ENCODE data around the gene AGRN.

The AGRN gene

DNA sequence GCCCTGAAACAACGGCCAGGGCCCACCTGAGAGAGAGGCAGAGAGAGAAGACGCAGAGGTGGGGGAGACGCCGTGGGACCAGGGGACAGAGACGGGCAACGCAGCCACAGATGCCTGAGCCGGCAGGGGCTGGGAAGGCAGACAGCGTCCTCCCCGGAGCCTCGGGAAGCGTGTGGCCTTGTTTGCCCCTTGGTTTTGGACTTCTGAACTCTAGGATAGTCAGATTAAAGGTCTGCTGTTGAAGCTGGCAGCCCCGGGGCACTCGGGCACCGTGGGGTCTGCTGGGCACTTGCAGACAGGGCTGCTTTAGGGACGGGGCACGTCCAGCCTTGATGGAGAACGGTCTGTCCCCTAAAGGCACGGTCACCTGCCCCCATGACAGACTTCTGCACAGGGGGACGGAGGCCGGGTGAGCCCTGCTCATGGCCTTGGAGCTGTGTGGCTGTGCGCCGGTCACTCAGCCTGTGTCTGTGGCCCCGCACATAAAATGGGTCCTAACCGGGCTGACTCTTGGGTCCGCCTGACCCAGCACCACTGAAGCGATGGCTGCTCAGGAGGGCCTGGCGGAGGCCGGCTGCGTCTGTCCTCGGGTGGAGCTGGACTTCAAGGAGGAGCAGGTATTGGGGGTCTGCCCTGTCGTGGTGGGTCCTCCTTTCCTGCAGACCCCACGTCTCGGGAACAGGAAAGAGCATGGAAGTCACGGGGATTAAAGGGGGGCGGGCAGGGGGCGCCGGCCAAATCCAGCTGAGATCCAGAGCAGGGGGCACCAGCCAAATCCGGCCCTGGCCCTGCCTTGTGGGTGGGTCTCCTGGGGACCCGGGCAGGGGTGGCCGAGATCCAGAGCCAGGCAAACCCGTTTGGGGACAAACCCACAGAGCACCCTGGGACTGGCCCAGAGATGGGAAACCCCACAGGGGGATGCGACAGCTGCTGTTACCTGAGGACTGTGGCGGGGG lies 63.8 kb downstream of the AGRN start:
- no peaks in the 10 kb centered on the region for H3K9me3 Mint-ChIP-seq
- H3K4me1 Mint-ChIP-seq = no peaks in the 10 kb centered on the region
- H3K27me3 Mint-ChIP-seq (ENCODE audit: low read depth) = peaks cover 4% of the 10 kb centered on the region
- H3K4me3 Mint-ChIP-seq = no peak overlapping the region
- peaks cover 4% of the 10 kb centered on the region for H3K36me3 Mint-ChIP-seq (ENCODE audit: low read depth)
- H3K27ac Mint-ChIP-seq = no peak overlapping the region
- TF ChIP-seq, protein P1, sequence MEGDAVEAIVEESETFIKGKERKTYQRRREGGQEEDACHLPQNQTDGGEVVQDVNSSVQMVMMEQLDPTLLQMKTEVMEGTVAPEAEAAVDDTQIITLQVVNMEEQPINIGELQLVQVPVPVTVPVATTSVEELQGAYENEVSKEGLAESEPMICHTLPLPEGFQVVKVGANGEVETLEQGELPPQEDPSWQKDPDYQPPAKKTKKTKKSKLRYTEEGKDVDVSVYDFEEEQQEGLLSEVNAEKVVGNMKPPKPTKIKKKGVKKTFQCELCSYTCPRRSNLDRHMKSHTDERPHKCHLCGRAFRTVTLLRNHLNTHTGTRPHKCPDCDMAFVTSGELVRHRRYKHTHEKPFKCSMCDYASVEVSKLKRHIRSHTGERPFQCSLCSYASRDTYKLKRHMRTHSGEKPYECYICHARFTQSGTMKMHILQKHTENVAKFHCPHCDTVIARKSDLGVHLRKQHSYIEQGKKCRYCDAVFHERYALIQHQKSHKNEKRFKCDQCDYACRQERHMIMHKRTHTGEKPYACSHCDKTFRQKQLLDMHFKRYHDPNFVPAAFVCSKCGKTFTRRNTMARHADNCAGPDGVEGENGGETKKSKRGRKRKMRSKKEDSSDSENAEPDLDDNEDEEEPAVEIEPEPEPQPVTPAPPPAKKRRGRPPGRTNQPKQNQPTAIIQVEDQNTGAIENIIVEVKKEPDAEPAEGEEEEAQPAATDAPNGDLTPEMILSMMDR (IDR thresholded peaks at IDR 0.05; ENCODE audit: unreplicated experiment in 3 of 3) = no peak

DNA sequence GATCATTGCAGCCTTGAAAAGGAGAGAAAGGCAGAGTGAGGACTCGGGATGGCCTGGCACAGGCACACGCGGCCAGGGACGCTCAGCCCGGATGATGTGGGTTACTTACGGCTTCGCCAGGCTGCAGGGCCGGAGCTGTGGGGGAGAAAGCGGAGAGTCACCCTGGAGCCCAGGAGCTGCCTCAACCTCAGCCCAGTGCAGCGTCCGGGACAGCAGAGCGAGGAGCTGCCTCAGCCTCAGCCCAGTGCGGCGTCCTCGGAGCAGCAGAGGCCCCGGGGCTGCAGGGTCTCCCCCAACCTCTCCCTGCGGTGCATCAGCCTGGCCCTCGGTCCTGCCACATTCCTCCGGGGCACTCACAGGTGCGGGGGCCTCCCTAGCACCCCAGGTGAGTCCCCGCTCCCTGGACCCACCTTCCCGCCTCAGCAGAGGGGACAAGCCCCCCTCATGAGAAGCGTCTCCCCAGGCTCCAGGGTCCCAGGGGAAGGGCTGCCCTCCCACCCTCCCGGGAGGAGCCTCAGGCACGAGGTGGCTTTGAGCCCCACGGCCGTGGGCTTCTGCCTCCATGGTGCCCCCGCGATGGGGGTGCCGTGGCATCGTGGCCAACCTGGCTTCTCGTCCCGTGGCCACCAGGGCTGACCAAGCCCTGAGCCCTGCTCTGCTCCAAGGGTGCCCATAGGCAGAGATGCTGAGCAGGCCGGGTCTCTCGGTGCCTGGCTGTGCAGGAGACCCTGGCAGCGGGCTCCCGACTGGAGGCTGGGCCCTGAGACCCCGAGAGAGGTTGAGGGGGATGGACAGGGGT lies 64.7 kb downstream of the AGRN start:
- Mint-ChIP-seq H3K27ac (no peak overlapping the region), H3K4me3 (no peak overlapping the region), H3K36me3 (ENCODE audit: low read depth) (peaks cover 4% of the 10 kb centered on the region), H3K4me1 (no peaks in the 10 kb centered on the region), H3K9me3 (no peaks in the 10 kb centered on the region), H3K27me3 (ENCODE audit: low read depth) (peaks cover under 1% of the 10 kb centered on the region)
- TF ChIP-seq, protein P1 (IDR thresholded peaks at IDR 0.05; ENCODE audit: unreplicated experiment in 3 of 3) = no peak

DNA sequence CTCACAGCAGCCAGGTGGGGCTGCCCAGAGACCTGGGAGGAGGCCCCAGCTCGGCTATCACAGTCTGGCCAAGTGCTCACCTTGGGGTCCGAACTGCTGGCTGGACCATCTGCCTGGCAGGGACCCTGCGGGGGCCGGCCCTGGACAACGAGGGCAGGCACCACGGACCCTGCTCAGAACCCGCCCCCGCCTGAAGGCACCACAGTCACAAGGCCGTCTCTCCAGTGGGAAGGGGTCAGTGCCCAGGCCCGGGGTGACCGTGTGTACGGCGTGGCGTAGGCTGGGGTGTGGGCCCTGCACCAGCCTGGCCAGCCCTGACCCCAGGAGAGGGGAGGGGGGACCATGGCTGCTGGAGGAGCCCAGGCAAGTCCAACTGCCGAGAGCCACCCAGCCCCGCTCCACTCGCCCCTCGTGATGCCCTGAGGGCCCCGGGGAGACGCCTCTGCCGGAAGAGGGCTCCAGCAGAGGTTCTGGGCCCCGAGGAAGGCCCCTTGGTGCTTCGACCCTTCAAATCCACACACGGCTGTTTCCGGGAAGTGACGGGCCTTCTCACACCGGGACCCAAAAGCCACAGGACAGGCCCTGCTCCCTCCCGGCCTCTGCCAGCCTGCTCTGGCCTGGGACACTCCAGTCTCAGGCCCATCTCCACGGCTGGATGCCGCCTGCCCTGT lies 65.4 kb downstream of the AGRN start:
- H3K9me3 Mint-ChIP-seq = no peaks in the 10 kb centered on the region
- H3K36me3 Mint-ChIP-seq (ENCODE audit: low read depth) = peaks cover 4% of the 10 kb centered on the region

DNA sequence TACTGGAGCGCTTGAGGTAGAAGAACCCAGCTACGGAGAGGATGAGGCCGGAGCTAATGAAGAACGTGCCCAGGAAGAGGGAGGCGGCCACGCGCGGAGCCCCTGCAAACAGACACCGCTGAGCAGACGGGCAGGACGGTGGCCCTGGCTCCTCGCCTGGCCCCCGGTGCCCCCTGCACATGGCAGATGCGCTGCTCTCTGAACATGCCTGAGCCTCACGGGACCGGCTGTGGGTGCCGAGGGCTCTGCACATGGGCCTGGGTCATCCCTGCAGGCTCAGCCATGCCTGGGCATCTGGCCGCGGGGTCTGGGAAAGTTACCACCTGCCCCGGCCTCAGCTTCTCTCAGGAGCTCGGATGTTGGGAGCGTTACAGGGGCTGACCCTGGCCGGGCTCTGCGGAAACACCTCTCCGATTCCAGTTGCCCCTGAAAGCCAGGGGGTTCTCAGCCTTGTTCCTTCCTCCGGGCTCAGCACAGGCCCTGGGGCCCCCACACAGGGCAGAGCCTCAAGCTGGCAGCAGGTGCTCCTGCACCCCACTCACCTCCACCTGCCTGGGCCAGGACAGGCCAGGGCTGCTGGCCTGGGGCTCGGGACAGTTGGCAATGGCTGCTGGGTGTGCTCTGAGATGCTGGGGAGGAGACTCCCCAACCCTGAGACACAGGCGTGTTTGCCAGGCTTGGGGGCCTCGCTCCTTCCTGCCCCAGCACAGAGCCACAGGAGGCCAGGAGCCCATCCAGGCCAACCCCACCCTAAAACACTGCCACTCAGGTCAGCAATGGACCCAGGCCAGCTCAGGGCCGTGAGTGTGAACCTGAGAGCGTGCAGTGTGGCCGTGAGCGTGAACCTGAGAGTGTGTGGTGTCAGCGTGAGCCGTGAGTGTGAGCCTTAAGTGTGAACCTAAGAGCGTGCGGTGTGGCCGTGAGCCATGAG lies 66.3 kb downstream of the AGRN start:
- H3K9me3 Mint-ChIP-seq = no peaks in the 10 kb centered on the region
- H3K4me3 Mint-ChIP-seq = no peak overlapping the region
- no peak overlapping the region for H3K27ac Mint-ChIP-seq
- TF ChIP-seq, protein P1 (IDR thresholded peaks at IDR 0.05; ENCODE audit: unreplicated experiment in 3 of 3) = no peak
- H3K4me1 Mint-ChIP-seq = no peaks in the 10 kb centered on the region
- peaks cover 4% of the 10 kb centered on the region for H3K36me3 Mint-ChIP-seq (ENCODE audit: low read depth)
- H3K27me3 Mint-ChIP-seq (ENCODE audit: low read depth) = no peaks in the 10 kb centered on the region

More for the DNA sequence above, 65.4 kb downstream of the AGRN start:
- H3K4me3 Mint-ChIP-seq = no peak overlapping the region
- TF ChIP-seq, protein P1 (IDR thresholded peaks at IDR 0.05; ENCODE audit: unreplicated experiment in 3 of 3) = no peak
- no peak overlapping the region for H3K27ac Mint-ChIP-seq
- no peaks in the 10 kb centered on the region for H3K4me1 Mint-ChIP-seq
- no peaks in the 10 kb centered on the region for H3K27me3 Mint-ChIP-seq (ENCODE audit: low read depth)

DNA sequence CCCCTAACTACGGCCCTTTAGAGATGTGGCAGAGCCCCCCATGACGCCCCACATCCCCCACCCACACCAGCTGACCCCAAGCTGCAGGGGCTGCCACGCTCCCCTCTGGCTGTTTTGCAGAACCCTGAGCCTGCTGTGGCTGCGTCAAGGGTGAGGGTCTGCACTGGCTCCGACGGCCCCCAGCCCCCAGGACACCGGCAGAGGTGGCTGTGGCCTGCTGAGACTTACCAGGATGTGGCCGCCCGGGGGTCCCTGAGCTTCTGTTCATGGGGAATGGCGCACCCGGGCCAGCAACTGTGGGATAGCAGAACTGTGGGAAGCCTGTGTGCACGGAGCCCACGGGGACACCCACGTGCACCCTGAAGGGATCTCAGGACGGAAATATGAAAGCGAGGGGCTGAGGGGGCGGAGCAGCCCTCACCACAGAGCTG lies 67.0 kb downstream of the AGRN start:
- H3K4me3 Mint-ChIP-seq = no peak overlapping the region
- TF ChIP-seq, protein P1 (IDR thresholded peaks at IDR 0.05; ENCODE audit: unreplicated experiment in 3 of 3) = no peak
- H3K36me3 Mint-ChIP-seq (ENCODE audit: low read depth) = peaks cover 4% of the 10 kb centered on the region

More for the DNA sequence above, 67.0 kb downstream of the AGRN start:
- H3K9me3 Mint-ChIP-seq = no peaks in the 10 kb centered on the region
- no peak overlapping the region for H3K27ac Mint-ChIP-seq
- no peaks in the 10 kb centered on the region for H3K4me1 Mint-ChIP-seq
- no peaks in the 10 kb centered on the region for H3K27me3 Mint-ChIP-seq (ENCODE audit: low read depth)

Data from nephron (organoid).